Stimulated activated CD8-positive, alpha-beta memory T cell treated with anti-CD3 and anti-CD28 coated beads, Interleukin-4, amount 100 ng/mL, for 4 hours (primary cell): ENCODE results near the gene CBLL2.
"Not testable (repeated sequence)": the region's sequence is repeated elsewhere in the genome, so short reads cannot be mapped to it uniquely, and the experiment has no call there.

ENCODE experiments used
- DNase-seq, 2 donors: peaks; one replicate each; pipeline ENCODE4 v3.0.0-alpha.2; 2020; ENCODE audit warnings: low read depth in 2 of 2, low spot score in 1 of 2

The CBLL2 gene

GRCh38 chrX:22272613-22273012 lies at the start of gene CBLL2:
Gene CBLL2, plus strand, starts transcription at chrX:22272913. Its CDS starts 79 bp downstream, at chrX:22272992.
- DNase-seq: no peak

- DNase-seq: no peak
Measured at GRCh38 chrX:22234380-22234779, 38.3 kb upstream of the CBLL2 start.

- DNase-seq: no peak
Measured at GRCh38 chrX:22237479-22237878, 35.2 kb upstream of the CBLL2 start.

- no peak for DNase-seq
Measured at GRCh38 chrX:22246620-22247019, 26.1 kb upstream of the CBLL2 start.

DNA sequence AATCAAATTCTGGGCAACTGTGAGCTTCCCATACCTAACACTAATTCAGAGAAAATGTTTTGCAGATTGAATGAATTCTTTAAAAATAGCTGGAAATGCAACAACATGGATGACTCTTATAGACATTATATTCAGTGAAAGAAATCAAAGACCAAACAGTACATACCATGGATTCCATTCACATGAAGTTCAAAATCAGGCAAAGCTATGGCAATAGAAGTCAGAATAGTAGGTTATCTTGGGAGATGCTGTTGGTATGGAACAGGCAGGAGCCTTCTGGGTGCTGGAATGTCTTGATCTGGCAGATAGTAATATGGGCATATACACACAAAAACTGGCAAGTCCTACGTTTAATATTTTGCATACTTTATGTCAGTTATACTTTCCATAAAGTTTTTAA lies 25.5 kb upstream of the CBLL2 start:
- no peak for DNase-seq

DNA sequence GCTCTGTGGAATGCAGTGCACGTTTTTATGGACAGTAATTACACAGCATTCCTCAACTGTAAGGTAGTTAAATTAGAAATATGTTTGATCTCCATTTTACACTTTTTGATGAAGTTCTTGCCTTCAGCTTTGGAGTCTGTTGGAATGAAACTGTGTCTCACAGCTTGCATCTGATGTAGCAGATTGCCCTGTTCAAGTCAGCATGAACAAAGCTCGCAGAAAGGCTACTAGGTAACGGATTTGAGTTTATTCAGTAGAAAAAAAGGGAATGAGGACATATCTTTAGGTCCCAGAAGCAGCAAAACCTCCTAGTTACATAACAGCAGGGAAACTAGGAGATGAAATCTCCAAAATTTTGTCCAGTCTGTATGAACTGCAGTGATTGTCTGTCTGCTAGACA lies 24.3 kb upstream of the CBLL2 start:
- DNase-seq: no peak

DNA sequence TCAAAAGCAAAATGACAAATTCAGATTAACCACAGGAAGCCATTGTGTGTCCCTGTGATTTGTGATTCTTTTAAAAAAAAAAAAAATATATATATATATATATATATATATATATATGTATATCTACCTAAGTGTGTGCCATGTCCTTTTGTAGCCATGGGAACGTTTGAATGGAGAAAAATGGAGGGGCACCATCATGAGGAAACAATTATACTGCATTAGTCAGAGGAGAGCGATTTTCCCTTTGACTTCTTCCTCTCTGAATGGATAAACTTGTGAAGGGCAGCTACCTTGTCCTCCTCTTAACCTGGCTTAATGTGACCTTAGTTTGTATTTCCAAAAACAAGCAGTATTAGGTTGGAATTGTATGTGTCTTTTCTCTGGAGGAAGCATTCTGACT lies 23.3 kb upstream of the CBLL2 start:
- DNase-seq: no peak

DNA sequence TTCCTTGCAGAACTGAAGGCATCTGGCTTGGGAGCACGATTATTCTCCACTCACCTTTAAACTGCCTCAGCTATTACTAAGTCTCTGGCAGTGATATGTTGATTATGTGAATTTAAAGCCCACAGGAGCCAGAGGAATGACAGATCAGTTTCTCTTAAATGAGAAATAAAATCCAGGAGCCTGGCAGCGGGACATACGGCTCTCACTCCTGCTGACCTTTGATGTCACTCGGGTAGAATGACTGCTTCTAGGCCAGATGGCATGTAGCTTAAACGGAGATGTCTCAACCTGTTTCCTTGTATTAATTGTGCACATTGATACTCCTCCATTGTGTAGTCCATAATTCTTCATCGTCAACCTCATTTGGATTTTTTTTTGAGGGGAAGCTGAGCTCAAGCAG lies 4.0 kb upstream of the CBLL2 start:
- no peak for DNase-seq

- no peak for DNase-seq
Measured at GRCh38 chrX:22273714-22274317, 1.1 kb downstream of the CBLL2 start.

- DNase-seq: no peak
Measured at GRCh38 chrX:22276781-22277180, 4.1 kb downstream of the CBLL2 start.

- DNase-seq: no peak
Measured at GRCh38 chrX:22278375-22278774, 5.7 kb downstream of the CBLL2 start.

GRCh38 chrX:22289209-22289608 lies 16.5 kb downstream of the CBLL2 start:
- DNase-seq: not testable (repeated sequence)

DNA sequence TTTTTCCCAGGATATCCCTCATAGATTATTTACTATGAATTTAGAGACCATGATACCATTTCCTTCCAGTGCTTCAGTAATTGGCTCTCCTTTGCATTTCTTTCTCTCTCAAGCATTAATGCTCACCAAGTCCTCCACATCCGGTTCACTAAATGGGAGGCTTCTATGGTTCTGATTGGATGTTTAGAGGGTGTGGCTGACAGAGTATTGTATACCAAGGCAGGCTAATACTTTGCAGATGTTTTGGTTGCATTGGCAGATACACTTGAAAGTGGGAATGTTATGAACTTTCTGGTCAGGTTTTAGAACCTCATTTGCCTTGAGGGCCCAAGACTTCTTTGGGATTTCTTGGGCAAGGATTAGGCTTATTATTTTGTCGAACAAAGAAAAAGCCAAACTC lies 24.2 kb downstream of the CBLL2 start:
- DNase-seq: no peak

GRCh38 chrX:22300130-22300529 lies 27.4 kb downstream of the CBLL2 start:
- DNase-seq: no peak

GRCh38 chrX:22310779-22311178 lies 38.1 kb downstream of the CBLL2 start:
- no peak for DNase-seq

- no peak for DNase-seq
Measured at GRCh38 chrX:22313766-22314165, 41.1 kb downstream of the CBLL2 start.

- no peak for DNase-seq
Measured at GRCh38 chrX:22314211-22314610, 41.5 kb downstream of the CBLL2 start.

DNA sequence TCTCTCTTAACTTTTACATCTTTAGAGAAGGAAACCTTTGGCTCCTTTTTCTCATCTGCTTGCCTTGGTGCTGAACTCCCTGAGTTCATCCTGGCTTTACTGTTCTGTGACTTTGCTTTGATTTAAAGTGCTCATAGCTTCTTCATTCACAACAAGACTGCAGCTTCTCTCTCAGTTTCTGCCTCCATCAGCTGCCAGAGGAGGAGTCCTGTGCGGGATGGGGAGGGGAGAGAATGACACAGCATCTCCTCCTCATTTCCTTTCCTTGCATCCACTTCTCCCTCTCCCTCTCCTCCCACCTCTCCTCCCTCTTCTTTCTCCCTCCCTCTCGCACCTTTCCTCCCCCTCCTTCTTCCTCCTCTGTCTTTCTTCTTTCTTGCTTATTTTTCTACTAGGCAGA lies 42.0 kb downstream of the CBLL2 start:
- DNase-seq: no peak

DNA sequence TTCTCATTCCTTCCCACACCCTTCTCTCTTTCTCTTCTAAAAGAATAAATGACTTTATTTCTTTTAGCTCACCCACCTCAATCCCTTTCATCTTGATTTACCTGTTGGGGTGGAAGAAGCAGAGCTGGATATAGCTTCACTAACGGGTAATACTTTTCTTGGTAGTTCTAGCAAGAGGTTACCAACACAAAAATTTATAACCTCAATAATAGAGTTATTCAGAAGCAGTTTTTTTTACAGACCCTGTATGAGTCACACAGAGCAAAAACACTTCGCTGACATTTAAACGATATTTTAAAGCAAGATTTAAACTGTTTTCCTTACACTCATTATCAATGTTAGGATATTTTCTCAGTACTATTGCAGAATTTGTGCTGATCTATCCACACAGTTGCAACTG lies 42.4 kb downstream of the CBLL2 start:
- no peak for DNase-seq

DNA sequence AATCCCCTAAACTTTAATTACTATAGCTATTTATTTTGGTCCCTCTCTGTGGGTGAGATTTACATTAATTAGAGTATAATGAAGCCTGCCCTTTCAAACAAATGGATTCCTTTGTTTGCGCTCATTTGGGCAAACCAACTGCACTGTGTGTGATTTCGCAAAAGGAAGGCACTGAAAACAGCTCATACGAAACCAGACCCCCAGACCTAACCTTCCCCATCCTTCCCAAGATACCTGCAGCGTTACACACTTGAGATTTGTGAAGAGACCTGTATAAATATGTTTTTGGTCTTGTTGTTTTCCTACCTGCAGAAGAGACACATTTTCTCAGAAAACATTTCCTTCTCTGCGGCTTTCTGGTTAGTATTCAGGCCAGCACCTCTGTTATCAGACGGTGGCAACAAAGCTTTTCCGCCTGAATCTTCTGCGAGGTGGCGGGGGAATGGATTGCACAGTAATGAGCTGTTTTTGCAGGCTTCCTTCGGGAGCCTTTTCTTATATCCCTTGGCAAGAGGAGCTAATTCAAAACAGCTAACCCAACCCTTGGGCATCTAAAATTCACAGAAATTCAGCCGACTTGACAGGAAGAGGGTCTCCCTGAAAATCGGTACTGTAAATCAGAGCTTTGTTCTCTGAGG lies 47.6 kb downstream of the CBLL2 start:
- DNase-seq: no peak

DNA sequence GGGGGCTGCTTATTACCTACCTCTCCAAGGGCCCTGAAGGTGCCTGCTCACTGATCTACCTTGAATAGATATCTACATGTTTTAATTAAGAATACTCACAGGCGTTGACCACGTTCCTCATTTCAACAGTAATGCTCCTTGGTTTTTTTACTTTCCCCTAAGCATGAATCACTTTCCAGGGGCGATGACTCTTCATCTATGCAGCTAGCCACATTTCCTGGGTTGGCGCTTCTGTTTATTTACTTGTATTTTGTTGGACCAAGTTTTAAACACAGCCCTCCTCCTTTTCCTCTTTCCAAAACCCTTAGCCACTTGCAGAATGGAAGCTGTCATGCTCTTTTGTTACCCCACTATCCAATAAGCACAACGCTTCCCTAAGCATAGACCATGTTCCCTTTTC lies 50.8 kb downstream of the CBLL2 start:
- DNase-seq: no peak
